Measurements from ENCODE around the gene PSAT1. TPM values are rescaled to one million over a fixed set of nuclear protein-coding genes. Genes with fewer than 3 reads are reported as not detected.

PSAT1 gene
- total and polyA plus RNA-seq, 2 experiments from 2014 or later, result 414 to 486 TPM

- Histone ChIP-seq H3K4me1 (ENCODE audit: insufficient read depth) (peaks cover 31% of the 10 kb centered on the region), H3K36me3 (ENCODE audit: insufficient read depth) (peaks cover 29% of the 10 kb centered on the region), H2AFZ (no peak overlapping the region), H3K27ac (ENCODE audit: low read depth) (peak overlapping the region; percentile 93), H3K4me2 (peak overlapping the region; percentile 95), H3K9me2 (ENCODE audit: insufficient read depth) (no peaks in the 10 kb centered on the region), H3K27me3 (ENCODE audit: insufficient read depth) (no peaks in the 10 kb centered on the region), H4K20me1 (replicated peaks; ENCODE audit: insufficient read depth) (peaks cover 36% of the 10 kb centered on the region), H3K4me3 (peak overlapping the region; percentile 95), H3K79me2 (replicated peaks; ENCODE audit: insufficient read depth) (peaks cover 57% of the 10 kb centered on the region), H3F3A (replicated peaks; ENCODE audit: low read depth) (no peaks in the 10 kb centered on the region; the same call in 1 of the 2 replicates)
- no peak for ATAC-seq
- peaks cover 26% of the 10 kb centered on the region for H3K27me3 Mint-ChIP-seq (ENCODE audit: insufficient read depth, low read depth, poor library complexity)
- peaks cover 57% of the 10 kb centered on the region for H3K36me3 Mint-ChIP-seq (ENCODE audit: low read depth)
- DNase-seq (ENCODE audit: low spot score), result no peak
- peak overlapping the region; percentile 100 for H3K27ac Mint-ChIP-seq
- TF ChIP-seq POLR2AphosphoS5 (IDR thresholded peaks at IDR 0.05; ENCODE audit: low read depth), result no peak
- TF ChIP-seq ZNF462 (CRISPR knock-in tag; IDR thresholded peaks at IDR 0.05), result no peak
- no peak for TF ChIP-seq EZH2 (IDR thresholded peaks at IDR 0.05; ENCODE audit: low read depth, unreplicated experiment)
- TF ChIP-seq ZNF331 (CRISPR knock-in tag; IDR thresholded peaks at IDR 0.05; ENCODE audit: low read depth), result no peak
- no peak for TF ChIP-seq EZH2phosphoT487 (IDR thresholded peaks at IDR 0.05; ENCODE audit: unreplicated experiment)
- TF ChIP-seq REST (IDR thresholded peaks at IDR 0.05; ENCODE audit: unreplicated experiment), result no peak
- TF ChIP-seq NANOG (IDR thresholded peaks at IDR 0.05; ENCODE audit: borderline replicate concordance), result no peak
- TF ChIP-seq JUNB (IDR thresholded peaks at IDR 0.05; ENCODE audit: unreplicated experiment), result no peak
- TF ChIP-seq CTCF (conservative IDR thresholded peaks at IDR 0.05; ENCODE audit: low read depth in 2 of 2), result no peak
- no peak for TF ChIP-seq CREB1 (CRISPR knock-in tag; IDR thresholded peaks at IDR 0.05; ENCODE audit: low read depth)
- no peak for TF ChIP-seq STAT1 (IDR thresholded peaks at IDR 0.05; ENCODE audit: unreplicated experiment)
- TF ChIP-seq, protein P1, sequence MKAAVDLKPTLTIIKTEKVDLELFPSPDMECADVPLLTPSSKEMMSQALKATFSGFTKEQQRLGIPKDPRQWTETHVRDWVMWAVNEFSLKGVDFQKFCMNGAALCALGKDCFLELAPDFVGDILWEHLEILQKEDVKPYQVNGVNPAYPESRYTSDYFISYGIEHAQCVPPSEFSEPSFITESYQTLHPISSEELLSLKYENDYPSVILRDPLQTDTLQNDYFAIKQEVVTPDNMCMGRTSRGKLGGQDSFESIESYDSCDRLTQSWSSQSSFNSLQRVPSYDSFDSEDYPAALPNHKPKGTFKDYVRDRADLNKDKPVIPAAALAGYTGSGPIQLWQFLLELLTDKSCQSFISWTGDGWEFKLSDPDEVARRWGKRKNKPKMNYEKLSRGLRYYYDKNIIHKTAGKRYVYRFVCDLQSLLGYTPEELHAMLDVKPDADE (IDR thresholded peaks at IDR 0.05), result no peak
- peaks cover 8% of the 10 kb centered on the region; the same call in 2 of the 3 replicates for H3K9me3 Mint-ChIP-seq
- H3K4me3 Mint-ChIP-seq, result peak overlapping the region; percentile 99
- H3K4me1 Mint-ChIP-seq, result peaks cover 43% of the 10 kb centered on the region
Measured at GRCh38 chr9:78297672-78297961, 692 bp downstream of the PSAT1 start.
